Neutrophil (primary cell): ENCODE data around the gene ZDHHC11.

ENCODE experiments used
- H3K27ac ChIP-seq: fragments of 200-600 bp; sonication (generic); 2 replicates; pipeline ENCODE4 v1.5.1; 2016; ENCODE audit warnings: mild to moderate bottlenecking, moderate library complexity
- H3K27me3 ChIP-seq: fragments of 200-600 bp; sonication (generic); 2 replicates; pipeline ENCODE4 v1.6.0; 2016; ENCODE audit warnings: mild to moderate bottlenecking
- H3K36me3 ChIP-seq: fragments of 200-600 bp; sonication (generic); 2 replicates; pipeline ENCODE4 v1.5.1; 2017
- H3K4me1 ChIP-seq, 2 experiments: fragments of 200-600 bp in 1 of 2; sonication (generic) in 1 of 2; 1 replicate in 1 of 2; 2 replicates in 1 of 2; pipeline versions ENCODE4 v1.5.1 to v1.6.1; 2013 to 2016; ENCODE audit warnings: low read depth in 1 of 2, low read length in 1 of 2, mild to moderate bottlenecking in 1 of 2, moderate library complexity in 1 of 2; ENCODE audit not compliant: control insufficient read depth in 1 of 2, insufficient read depth in 1 of 2
- H3K4me3 ChIP-seq, 2 experiments: fragments of 200-600 bp in 1 of 2; sonication (generic) in 1 of 2; 1 replicate in 1 of 2; 2 replicates in 1 of 2; pipeline ENCODE4 v1.5.1; 2013 to 2016; ENCODE audit warnings: low read depth in 1 of 2, low read length in 1 of 2, mild to moderate bottlenecking in 1 of 2, moderate library complexity in 1 of 2
- H3K9me3 ChIP-seq: fragments of 200-600 bp; sonication (generic); 2 replicates; pipeline ENCODE4 v1.5.1; 2016
- TF ChIP-seq, protein P1 (sequence below): fragments of 200-600 bp; sonication (generic); IDR thresholded peaks from 2 replicates; pipeline ENCODE4 v1.5.1; 2016; ENCODE audit warnings: antibody characterized with exemption

The ZDHHC11 gene

DNA sequence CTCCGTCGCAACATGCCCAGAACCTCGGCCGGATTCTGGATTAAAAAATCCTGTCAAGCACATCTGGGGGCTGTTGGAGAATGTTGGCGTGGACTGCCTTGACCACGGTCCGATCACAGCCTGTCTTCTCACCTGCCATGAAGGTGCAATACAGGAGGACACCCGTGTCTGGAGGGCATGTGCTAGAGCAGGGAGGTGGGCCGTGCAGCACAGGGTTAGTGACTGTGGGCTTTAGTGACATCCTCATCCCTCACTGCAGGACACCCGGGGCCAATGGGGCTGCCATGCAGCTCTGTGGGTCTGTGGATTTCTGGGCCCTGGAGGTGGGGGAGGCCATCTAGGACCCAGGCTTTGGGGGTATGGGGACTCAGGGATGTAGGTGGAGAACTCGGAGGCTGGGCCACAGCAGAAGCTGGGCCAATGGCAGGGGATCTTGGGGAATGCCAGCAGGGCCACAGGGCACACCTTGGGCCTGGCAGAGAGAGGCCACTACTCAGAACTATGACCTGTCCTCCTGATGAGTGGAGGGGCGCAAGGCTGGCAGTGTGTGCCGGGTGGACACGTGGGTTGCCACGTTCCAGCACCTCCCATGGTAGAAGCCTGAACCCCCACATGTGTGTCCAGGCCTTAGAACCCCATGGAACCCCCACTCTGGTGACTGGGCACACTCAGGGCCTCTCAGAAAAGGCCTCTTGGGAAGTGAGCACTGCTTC lies 89.6 kb downstream of the ZDHHC11 start:
- Histone ChIP-seq H3K4me3 (no peak overlapping the region), H3K36me3 (no peaks in the 10 kb centered on the region), H3K27ac (no peak overlapping the region), H3K9me3 (no peaks in the 10 kb centered on the region), H3K4me1 (no peaks in the 10 kb centered on the region), H3K27me3 (peaks cover 16% of the 10 kb centered on the region)
- TF ChIP-seq, protein P1, sequence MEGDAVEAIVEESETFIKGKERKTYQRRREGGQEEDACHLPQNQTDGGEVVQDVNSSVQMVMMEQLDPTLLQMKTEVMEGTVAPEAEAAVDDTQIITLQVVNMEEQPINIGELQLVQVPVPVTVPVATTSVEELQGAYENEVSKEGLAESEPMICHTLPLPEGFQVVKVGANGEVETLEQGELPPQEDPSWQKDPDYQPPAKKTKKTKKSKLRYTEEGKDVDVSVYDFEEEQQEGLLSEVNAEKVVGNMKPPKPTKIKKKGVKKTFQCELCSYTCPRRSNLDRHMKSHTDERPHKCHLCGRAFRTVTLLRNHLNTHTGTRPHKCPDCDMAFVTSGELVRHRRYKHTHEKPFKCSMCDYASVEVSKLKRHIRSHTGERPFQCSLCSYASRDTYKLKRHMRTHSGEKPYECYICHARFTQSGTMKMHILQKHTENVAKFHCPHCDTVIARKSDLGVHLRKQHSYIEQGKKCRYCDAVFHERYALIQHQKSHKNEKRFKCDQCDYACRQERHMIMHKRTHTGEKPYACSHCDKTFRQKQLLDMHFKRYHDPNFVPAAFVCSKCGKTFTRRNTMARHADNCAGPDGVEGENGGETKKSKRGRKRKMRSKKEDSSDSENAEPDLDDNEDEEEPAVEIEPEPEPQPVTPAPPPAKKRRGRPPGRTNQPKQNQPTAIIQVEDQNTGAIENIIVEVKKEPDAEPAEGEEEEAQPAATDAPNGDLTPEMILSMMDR: no peak

- Histone ChIP-seq H3K4me1 (no peaks in the 10 kb centered on the region), H3K27me3 (peaks cover 16% of the 10 kb centered on the region), H3K27ac (no peak overlapping the region), H3K36me3 (no peaks in the 10 kb centered on the region), H3K4me3 (no peak overlapping the region), H3K9me3 (no peaks in the 10 kb centered on the region)
- TF ChIP-seq, protein P1: no peak
Observed at GRCh38 chr5:760363-761058, 90.3 kb downstream of the ZDHHC11 start.

DNA sequence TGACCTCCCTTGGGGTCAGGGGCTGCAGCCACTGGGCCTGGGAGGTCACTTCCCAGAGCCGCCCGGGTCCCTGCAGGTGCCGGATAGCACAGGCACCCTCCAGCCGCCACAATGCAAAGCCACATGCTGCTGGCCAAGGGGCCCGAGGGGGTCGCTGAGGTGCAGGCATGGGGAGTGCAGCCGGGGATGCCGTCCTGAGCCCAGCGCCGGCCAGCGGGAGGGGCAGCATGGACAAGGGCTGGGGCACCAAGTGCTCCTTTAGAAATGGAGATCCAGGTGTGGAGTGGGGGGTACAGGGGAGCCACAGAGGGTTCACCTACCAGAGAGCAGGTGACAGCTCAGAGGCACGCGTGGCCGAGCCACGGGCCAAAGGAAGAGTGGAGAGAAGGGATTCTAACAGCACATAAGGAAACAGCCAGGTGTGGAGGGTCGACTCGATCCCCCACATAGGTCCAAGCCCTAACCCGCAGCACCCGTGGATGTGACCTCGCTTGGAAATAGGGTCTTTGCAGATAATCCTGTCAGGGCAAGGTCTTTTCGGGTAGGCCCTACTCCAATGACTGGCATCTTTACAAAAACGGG lies 90.9 kb downstream of the ZDHHC11 start:
- TF ChIP-seq, protein P1: no peak
- no peaks in the 10 kb centered on the region for H3K4me1 ChIP-seq
- H3K9me3 ChIP-seq: no peaks in the 10 kb centered on the region
- peaks cover 16% of the 10 kb centered on the region for H3K27me3 ChIP-seq
- H3K36me3 ChIP-seq: no peaks in the 10 kb centered on the region
- no peak overlapping the region for H3K27ac ChIP-seq
- no peak overlapping the region for H3K4me3 ChIP-seq

GRCh38 chr5:759111-759751 lies 91.6 kb downstream of the ZDHHC11 start:
- TF ChIP-seq, protein P1: no peak
- Histone ChIP-seq H3K27me3 (peaks cover 16% of the 10 kb centered on the region), H3K4me1 (no peaks in the 10 kb centered on the region), H3K4me3 (no peak overlapping the region), H3K27ac (no peak overlapping the region), H3K9me3 (no peaks in the 10 kb centered on the region), H3K36me3 (no peaks in the 10 kb centered on the region)

- Histone ChIP-seq H3K4me3 (no peak overlapping the region), H3K27ac (no peak overlapping the region)
Observed at GRCh38 chr5:758698-759053, 92.1 kb downstream of the ZDHHC11 start.

More at GRCh38 chr5:758698-759053, 92.1 kb downstream of the ZDHHC11 start:
- Histone ChIP-seq H3K36me3 (no peaks in the 10 kb centered on the region), H3K27me3 (peaks cover 16% of the 10 kb centered on the region), H3K4me1 (no peaks in the 10 kb centered on the region), H3K9me3 (no peaks in the 10 kb centered on the region)
- TF ChIP-seq, protein P1: no peak
